ENCODE data around the gene LHPP.

DNA sequence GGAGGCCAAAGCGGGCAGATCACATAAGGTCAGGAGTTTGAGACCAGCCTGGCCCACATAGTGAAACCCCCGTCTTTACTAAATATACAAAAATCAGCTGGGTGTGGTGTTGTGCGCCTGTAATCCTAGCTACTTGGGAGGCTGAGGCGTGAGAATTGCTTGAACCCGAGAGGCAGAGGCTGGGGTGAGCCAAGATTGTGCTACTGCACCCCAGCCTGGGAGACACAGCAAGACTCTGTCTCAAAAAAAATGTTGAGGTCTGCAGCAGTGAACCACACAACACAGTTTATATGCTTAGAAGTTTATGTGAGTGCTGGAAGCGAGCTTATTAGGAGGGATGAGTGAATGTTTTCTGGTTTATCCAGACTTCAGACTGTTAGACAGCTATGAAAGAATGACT is 10.4 kb downstream of the LHPP start:
- no peak for TF ChIP-seq MYC (IDR thresholded peaks at IDR 0.05; ENCODE audit: insufficient read depth, insufficient read length, insufficient replicate concordance, low read length, severe bottlenecking)
- TF ChIP-seq, protein P1, sequence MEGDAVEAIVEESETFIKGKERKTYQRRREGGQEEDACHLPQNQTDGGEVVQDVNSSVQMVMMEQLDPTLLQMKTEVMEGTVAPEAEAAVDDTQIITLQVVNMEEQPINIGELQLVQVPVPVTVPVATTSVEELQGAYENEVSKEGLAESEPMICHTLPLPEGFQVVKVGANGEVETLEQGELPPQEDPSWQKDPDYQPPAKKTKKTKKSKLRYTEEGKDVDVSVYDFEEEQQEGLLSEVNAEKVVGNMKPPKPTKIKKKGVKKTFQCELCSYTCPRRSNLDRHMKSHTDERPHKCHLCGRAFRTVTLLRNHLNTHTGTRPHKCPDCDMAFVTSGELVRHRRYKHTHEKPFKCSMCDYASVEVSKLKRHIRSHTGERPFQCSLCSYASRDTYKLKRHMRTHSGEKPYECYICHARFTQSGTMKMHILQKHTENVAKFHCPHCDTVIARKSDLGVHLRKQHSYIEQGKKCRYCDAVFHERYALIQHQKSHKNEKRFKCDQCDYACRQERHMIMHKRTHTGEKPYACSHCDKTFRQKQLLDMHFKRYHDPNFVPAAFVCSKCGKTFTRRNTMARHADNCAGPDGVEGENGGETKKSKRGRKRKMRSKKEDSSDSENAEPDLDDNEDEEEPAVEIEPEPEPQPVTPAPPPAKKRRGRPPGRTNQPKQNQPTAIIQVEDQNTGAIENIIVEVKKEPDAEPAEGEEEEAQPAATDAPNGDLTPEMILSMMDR (IDR thresholded peaks at IDR 0.05 in 2 of 3, conservative IDR thresholded peaks at IDR 0.05 in 1 of 3; ENCODE audit: control insufficient read depth in 2 of 3, extremely low read depth in 1 of 3, insufficient read depth in 1 of 3, low read depth in 3 of 3, low read length in 3 of 3) = no peak
- no peak for TF ChIP-seq CREB1 (IDR thresholded peaks at IDR 0.05; ENCODE audit: low read depth)
- no peak for TF ChIP-seq TCF7 (IDR thresholded peaks at IDR 0.05; ENCODE audit: borderline replicate concordance)
- no peak for TF ChIP-seq POLR2AphosphoS5 (IDR thresholded peaks at IDR 0.05; ENCODE audit: low read length)
- no peak for TF ChIP-seq BRCA1 (IDR thresholded peaks at IDR 0.05; ENCODE audit: low read depth, low read length)
- TF ChIP-seq ZNF384 (IDR thresholded peaks at IDR 0.05; ENCODE audit: borderline replicate concordance, low read depth, low read length) = no peak
